Sigmoid colon (tissue), 4 donors: ENCODE measurements around the gene ZMIZ1.

Experiments used
- CTCF ChIP-seq, 4 experiments: fragments of 450-650 bp in 3 of 4; fragments of 200-600 bp in 1 of 4; IDR thresholded peaks; one replicate each; pipeline ENCODE4 v1.5.1; 2016 to 2019; ENCODE audit warnings: antibody characterized with exemption in 4 of 4, mild to moderate bottlenecking in 3 of 4, moderate library complexity in 2 of 4
- EP300 ChIP-seq, 4 donors: sonication (generic); formaldehyde crosslinking; IDR thresholded peaks; one replicate each; pipeline ENCODE4 v1.6.1; 2017; ENCODE audit warnings: antibody characterized with exemption in 4 of 4
- POLR2A ChIP-seq, 2 donors: fragments of 450-650 bp; IDR thresholded peaks; one replicate each; pipeline ENCODE4 v1.6.1; 2016; ENCODE audit warnings: antibody characterized with exemption in 2 of 2, mild to moderate bottlenecking in 2 of 2, moderate library complexity in 2 of 2

- TF ChIP-seq CTCF (IDR thresholded peaks at IDR 0.05) = no peak
- no peak for TF ChIP-seq POLR2A (IDR thresholded peaks at IDR 0.05)
- TF ChIP-seq EP300 (IDR thresholded peaks at IDR 0.05) = no peak
Measured at GRCh38 chr10:79082035-79082373, 13.2 kb downstream of the ZMIZ1 start.
